Kidney (tissue), 14 donors: Measurements from ENCODE around the gene ZMYND8. TPM values are rescaled to one million over a fixed set of nuclear protein-coding genes. Genes with fewer than 3 reads are reported as not detected.
A peak's percentile ranks its signal among the peaks of the same experiment; 100 is the strongest.

Experiments
- DNase-seq, 5 donors: peaks; one replicate each; pipeline ENCODE4 v3.0.0-alpha.2; 2013 to 2020
- FAIRE-seq: peaks from 2 replicates; lab custom pipeline; 2012; peaks lifted over from hg19 to GRCh38; lab: Jason Lieb, UNC
- H3K27ac ChIP-seq, 2 donors: one replicate each; pipeline ENCODE4 v1.7.0; 2013; ENCODE audit warnings: low read depth in 2 of 2, low read length in 2 of 2, inconsistent platforms in 1 of 2
- H3K27me3 ChIP-seq: one replicate; pipeline ENCODE4 v1.7.1; 2013; ENCODE audit warnings: low read length, inconsistent platforms; ENCODE audit not compliant: control insufficient read depth, insufficient read depth
- H3K36me3 ChIP-seq, 3 donors: one replicate each; pipeline versions ENCODE4 v1.7.0 to v1.7.1; 2013; ENCODE audit warnings: low read length in 3 of 3, control low read depth in 1 of 3, inconsistent platforms in 1 of 3; ENCODE audit not compliant: insufficient read depth in 3 of 3, control insufficient read depth in 2 of 3
- H3K4me1 ChIP-seq, 3 donors: one replicate each; pipeline versions ENCODE4 v1.7.0 to v1.7.1; 2013; ENCODE audit warnings: low read length in 3 of 3, inconsistent platforms in 1 of 3, low read depth in 1 of 3; ENCODE audit not compliant: control insufficient read depth in 2 of 3, insufficient read depth in 2 of 3
- H3K4me3 ChIP-seq, 3 donors: one replicate each; pipeline versions ENCODE4 v1.7.0 to v1.8.1; 2013; ENCODE audit warnings: low read length in 3 of 3, control low read depth in 1 of 3, inconsistent platforms in 1 of 3
- H3K9ac ChIP-seq, 3 donors: one replicate each; pipeline versions ENCODE4 v1.7.0 to v1.7.1; 2013; ENCODE audit warnings: low read length in 3 of 3, control low read depth in 1 of 3, inconsistent platforms in 1 of 3
- H3K9me3 ChIP-seq, 3 donors: one replicate each; pipeline versions ENCODE4 v1.7.0 to v1.7.1; 2013; ENCODE audit warnings: low read length in 3 of 3, control low read depth in 1 of 3, inconsistent platforms in 1 of 3; ENCODE audit not compliant: control insufficient read depth in 2 of 3, insufficient read depth in 1 of 3
- intact Hi-C: fragments of 100-400 bp; cut with DNase I; formaldehyde crosslinking; loops from one replicate; pipeline ENCODE4 v1.11.1; 2022
- polyA plus RNA-seq: library from polyadenylated mRNA; stranded (reverse); fragments of 350-450 nt; fragmentation: Illumina TruSeq; extraction: RNeasy Lipid Tissue Mini Kit (QIAGEN cat#74804); gene quantifications from one replicate; pipeline ENCODE4 v1.2.3, GENCODE V29; 2014; ENCODE audit warnings: low read depth, low replicate concordance; ENCODE audit not compliant: insufficient read depth
- total RNA-seq: library from RNA; stranded (reverse); fragmentation: NEBNext Ultra II Directional; extraction: Animal tissue kit (Norgen Biotek cat#: 25700); gene quantifications from one replicate; pipeline ENCODE4 v1.2.1, GENCODE V29; 2021
- TF ChIP-seq, protein P1 (sequence below): IDR thresholded peaks from 3 replicates; pipeline ENCODE4 v1.5.1; 2012; ENCODE audit warnings: mild to moderate bottlenecking, moderate library complexity, borderline replicate concordance; ENCODE audit not compliant: insufficient read depth; ENCODE audit errors: extremely low read depth
- donor health status: control.
- donor health status: control.
- donor health status: control.
- donor health status: control.
- donor health status: control.
- donor health status: DM: yes; HTN: yes; CAD: no.
- donor health status: Normal renal cell carcinoma (clear cell type).

Gene ZMYND8
- total and polyA plus RNA-seq, 2 donors from 2014 or later = 10.5 to 37.5 TPM

DNA sequence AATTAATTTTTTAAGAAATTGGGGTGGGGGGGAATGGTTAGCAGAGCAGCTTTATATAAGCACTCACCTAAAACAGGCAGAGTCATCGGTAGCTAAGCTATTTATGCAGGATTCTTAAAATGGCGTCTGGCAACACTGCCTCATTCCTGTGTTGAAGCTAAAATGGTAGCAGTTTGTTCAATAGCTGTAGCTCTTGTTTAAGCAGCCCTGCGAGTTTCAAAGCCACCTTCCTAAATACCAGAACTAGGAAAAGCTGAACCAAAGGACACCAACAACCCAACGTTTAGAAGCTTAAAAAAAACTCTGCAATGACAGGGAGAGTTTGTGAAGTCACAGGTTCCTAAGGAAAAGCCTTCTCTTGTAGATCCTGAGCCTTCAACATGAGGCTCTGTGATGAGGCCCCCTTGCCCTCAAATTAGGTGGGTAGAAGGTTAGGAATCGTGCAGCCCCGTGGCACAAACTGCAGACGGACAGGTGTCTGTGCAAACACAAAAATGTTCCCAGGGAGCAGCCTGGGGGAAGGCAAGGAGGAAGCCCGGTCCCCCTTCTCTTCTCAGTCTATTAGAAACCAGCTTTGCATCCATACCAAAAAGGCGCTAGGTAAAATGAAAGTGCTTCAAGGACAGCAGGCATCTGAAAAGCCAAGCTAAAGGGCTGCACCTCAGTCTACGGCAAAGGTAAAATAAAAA is 4.7 kb downstream of the ZMYND8 start:
- TF ChIP-seq, protein P1, sequence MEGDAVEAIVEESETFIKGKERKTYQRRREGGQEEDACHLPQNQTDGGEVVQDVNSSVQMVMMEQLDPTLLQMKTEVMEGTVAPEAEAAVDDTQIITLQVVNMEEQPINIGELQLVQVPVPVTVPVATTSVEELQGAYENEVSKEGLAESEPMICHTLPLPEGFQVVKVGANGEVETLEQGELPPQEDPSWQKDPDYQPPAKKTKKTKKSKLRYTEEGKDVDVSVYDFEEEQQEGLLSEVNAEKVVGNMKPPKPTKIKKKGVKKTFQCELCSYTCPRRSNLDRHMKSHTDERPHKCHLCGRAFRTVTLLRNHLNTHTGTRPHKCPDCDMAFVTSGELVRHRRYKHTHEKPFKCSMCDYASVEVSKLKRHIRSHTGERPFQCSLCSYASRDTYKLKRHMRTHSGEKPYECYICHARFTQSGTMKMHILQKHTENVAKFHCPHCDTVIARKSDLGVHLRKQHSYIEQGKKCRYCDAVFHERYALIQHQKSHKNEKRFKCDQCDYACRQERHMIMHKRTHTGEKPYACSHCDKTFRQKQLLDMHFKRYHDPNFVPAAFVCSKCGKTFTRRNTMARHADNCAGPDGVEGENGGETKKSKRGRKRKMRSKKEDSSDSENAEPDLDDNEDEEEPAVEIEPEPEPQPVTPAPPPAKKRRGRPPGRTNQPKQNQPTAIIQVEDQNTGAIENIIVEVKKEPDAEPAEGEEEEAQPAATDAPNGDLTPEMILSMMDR = no peak
- Histone ChIP-seq H3K27ac (peak overlapping the region; percentile 89 to 100), H3K27me3 (no peaks in the 10 kb centered on the region), H3K9me3 (no peaks in the 10 kb centered on the region), H3K9ac (peak overlapping the region; percentile 2 to 79 (median 53)), H3K4me3 (peak overlapping the region in 2 of 3 donors; percentile 33), H3K36me3 (no peaks in the 10 kb centered on the region), H3K4me1 (peaks cover 61 to 94% (median 75%) of the 10 kb centered on the region in 3 donors)
- FAIRE-seq (no peak), DNase-seq (peak in 2 of 5 donors; percentile 60 to 69)
- intact Hi-C loops = no loop called here

DNA sequence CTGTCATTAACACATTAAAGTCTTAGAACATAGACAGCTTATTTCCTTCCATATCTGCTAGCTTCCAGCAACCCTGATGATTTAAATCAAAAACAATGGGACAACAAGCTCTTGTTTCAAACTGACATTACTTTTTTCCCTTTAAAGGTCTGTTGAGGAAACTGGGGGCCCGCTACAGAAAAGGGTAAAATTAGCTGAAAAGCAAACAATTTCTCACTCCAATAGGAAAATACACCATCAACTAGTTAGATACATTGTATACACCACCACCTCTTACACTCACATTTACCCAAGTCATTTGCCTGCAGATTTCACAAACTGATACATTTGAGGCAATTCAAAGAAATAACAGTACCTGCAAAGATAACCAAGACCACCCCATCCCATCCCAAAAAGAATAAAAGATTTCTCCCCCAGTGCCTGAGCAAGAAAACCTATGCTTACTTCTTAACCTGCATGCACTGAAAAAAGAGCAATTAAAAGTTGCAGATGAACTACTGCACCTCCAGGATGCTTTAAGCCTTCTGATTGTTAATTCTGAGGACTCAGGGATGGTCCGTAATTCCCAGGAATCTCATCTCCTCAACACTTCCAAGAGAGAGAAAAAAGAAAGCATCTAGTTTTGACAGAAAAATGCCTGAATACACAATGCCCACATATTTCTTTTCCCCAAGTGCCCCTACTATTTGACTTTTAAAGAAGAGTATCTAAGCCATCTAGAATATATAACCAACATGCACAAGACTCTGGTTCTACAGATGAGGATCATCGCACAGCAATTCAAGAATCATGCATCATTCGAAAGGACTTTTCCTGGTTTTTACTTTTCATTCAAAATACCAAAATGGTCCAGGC is 5.6 kb downstream of the ZMYND8 start:
- DNase-seq (peak in 2 of 5 donors; percentile 45 to 48), FAIRE-seq (no peak)
- no peaks in the 10 kb centered on the region for H3K9me3 ChIP-seq
- TF ChIP-seq, protein P1 = no peak
- H3K27me3 ChIP-seq = no peaks in the 10 kb centered on the region
- H3K4me1 ChIP-seq = peaks cover 61 to 87% (median 72%) of the 10 kb centered on the region in 3 donors
- H3K36me3 ChIP-seq = no peaks in the 10 kb centered on the region
- H3K27ac ChIP-seq = peak overlapping the region; percentile 89 to 100
- H3K9ac ChIP-seq = peak overlapping the region; percentile 16 to 79 (median 19)
- intact Hi-C loops = no loop called here
- no peak overlapping the region for H3K4me3 ChIP-seq

DNA sequence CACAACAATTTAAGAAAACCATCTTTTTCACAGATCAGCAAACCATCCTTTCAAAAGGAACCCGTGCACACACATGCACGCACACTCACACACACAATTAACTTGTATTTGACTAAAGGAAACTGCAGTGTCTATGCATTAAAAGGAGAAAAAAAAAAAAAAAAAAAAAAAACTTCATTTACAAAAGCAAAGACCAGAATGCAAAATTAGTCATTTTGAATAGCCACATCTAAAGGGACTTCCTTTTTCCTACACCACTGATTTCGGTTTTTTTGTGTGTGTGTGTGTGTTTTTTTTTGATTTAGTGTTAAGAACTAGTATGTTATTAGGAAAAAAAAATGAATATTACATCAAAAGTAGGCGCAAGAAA is 6.3 kb downstream of the ZMYND8 start:
- Histone ChIP-seq H3K4me1 (peaks cover 61 to 79% (median 70%) of the 10 kb centered on the region in 3 donors), H3K4me3 (no peak overlapping the region), H3K27ac (peak overlapping the region; percentile 89 to 100), H3K9ac (peak overlapping the region in 1 of 3 donors; percentile 79), H3K27me3 (no peaks in the 10 kb centered on the region), H3K9me3 (no peaks in the 10 kb centered on the region), H3K36me3 (no peaks in the 10 kb centered on the region)
- intact Hi-C loops = no loop called here
- DNase-seq = no peak
- no peak for FAIRE-seq
- TF ChIP-seq, protein P1 = no peak
